GM21381 (cell line): Measurements from ENCODE around the gene AOPEP.
A peak's percentile ranks its signal among the peaks of the same experiment; 100 is the strongest.

ENCODE experiments used
- ATAC-seq: cut with Tn5 transposase; IDR thresholded peaks from one replicate; pipeline ENCODE4 v1.9.1; 2021; ENCODE audit warnings: mild to moderate bottlenecking, moderate library complexity; ENCODE audit not compliant: unreplicated experiment

AOPEP gene

DNA sequence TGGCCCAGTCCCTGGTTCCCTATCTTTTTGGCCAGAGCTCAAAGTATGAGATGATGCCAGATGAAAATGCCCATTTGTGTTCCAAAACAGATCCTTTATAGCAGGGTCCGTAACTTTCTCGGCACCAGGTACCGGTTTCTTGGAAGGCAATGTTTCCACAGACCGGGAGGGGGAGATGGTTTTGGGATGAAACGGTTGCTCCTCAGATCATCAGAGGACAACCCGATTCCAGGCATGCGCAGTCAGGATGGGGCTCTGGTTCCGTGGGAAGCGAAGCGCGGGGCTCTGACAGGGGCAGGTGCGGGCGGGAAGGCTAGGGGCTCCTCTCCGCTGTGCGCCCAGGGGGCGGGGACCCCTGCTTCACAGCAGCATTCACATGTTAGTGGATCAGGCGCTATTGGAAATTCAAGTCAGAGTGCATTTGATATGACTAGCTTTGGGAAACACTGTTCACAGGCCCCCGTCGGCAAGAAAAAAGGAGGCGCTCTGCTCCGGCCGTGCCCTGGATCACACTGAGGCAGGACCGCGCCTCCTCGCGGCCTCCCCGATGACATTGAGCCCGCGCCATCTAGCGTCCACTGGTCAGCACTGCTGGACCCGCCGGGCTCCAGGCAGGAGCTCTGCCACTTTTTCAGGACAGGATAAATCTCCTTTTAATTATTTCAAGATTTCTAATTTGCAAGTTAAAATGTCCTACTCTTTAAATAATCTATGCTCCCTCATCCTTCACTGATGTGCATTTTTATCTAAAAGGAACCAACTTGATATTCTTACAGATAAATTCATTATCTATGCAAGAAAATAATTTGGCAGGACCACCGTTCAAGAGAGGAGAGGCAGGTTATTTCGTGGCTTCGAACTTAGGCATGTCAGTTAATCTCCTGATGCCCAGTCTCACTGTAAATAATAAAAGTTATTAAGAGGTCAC is 401.0 kb downstream of the AOPEP start:
- peak; percentile 62 for ATAC-seq

GRCh38 chr9:95128177-95128524 is 401.7 kb downstream of the AOPEP start:
- no peak for ATAC-seq

DNA sequence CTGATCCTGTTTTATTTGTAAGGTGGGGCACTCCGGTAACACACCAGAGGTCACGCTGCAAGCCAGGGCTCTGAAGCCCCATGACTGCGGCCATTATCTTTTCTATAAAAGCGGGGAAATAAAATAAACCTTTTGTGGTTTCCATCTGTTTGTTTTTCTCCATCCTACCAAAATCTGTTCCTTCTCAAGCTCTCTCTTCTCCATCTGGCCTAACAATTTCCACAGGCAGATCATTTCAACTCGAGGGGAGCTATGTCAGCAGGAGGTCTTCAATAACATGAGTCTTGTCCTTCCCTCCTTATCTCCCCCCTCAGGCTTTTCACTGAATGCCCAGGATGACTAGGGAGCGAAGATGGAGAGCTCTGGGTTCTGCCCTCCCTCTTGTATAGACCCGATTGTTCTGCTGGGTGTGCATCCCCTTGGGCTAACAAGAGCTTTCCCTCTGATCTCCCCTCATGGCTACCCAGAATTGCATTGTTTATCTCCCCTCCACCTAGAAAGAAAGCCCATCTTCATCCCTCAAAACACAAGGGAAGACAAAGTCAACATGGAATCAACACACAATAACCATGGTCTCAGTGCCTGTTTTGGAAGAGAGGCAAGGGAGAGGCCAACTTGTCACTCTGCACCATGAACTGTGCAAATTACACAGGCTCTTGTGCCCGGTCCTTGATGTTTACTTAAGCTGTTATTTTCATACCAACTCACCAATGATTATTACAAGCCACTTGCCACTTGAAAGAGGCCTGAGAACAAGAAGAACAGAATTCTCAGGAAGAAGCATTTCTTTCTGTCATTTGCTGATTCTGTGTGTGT is 403.2 kb downstream of the AOPEP start:
- no peak for ATAC-seq

DNA sequence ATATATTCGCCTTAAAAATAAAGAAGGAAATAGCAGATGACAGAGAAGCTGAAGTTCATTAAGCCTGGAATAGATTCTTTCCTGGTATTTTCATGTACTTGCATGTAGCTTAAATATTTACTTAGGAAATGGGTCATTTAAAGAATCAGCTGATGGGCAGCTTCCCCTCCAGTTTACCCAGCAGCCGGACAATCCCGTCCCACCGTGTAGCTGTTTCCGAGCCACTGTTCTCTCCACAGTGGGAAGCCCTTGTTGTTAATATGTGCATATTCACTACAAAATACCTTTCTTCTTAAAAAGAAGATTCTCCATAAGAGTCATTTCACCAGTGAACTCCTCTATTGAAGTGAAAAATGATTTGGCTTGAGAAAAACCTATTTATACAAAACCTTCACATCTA is 404.0 kb downstream of the AOPEP start:
- ATAC-seq: no peak

GRCh38 chr9:95131023-95131943 is 404.8 kb downstream of the AOPEP start:
- ATAC-seq: no peak

DNA sequence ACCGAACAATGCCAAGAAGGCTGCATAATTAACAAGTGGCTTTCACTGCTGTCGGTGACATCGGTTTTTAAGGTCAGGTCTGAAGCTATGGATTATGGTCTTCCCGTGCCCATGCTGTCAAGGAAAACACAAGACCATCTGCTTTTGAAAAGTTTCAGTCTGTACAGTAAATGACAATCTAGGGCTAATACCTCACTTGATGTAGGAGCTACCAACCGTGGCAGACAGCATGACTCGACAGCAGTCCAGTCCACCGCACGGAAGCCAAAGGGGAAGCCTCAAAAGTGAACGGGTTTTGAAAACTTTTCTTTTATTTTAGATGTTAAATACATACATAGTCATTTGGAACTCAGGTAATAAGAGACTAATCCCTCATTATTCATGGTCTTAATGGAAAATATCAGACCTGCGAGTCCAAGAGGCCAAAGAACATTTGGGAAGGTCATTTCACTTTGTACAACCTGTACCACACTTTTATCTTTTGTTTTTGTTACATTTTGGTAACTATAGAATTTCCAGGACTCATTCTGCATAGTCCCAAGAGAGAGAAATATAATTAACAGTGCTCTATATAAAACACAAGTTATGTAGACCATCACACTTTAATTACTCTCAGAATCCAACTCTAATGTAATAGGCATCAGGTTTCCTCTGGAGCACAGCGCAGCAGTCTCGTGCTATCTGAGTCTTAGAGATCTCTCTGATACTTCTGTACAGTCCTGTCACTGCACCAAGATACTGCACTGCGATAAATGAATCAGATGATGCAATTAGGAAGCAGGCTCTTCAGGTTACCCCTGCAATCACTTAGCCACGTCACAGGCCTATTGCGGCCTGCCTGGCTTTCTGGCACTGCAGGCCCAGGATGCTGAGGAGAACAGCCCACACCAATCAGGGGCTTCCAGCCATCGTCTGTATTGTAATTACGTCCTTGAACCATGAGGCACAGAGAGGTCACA is 406.1 kb downstream of the AOPEP start:
- no peak for ATAC-seq

DNA sequence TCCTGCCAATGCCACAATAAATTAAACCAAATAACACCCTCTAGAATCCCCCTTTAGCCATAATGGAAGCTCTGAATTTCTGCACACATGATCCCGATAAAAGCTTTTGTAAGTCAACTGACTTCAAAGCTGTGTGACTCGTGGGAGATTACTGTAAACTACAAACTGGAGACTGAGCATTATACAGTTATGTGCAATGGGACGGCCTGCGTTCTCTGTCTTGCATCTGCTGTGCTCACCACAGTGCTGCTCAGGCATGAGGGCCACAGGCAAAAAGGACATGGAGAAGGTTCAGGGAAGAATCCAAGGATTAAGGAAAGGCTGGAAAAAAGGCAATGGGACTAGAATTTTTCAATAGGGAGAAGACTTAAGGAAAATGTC is 406.8 kb downstream of the AOPEP start:
- no peak for ATAC-seq

DNA sequence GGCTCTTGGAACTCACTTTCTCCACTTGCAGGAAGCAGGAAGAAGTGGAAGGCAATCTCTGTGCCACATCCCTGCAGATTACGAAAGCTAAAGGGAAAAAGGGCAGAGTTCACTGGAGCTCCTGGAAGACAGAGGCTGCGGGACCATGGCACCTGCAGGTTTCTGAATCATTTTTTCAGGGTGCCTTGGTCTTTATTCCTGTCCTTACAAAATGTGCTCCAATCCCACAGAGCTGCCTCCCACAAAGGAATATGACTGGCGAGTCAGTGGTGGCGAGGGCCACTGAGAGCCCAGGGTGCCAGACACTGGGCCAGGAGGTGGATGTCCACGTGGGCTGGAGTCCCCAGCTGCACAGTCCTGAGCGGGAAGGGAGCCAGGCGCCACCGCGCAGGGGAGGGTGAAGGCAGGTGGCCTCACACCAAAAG is 408.0 kb downstream of the AOPEP start:
- no peak for ATAC-seq

GRCh38 chr9:95135756-95136155 is 409.3 kb downstream of the AOPEP start:
- ATAC-seq: no peak
